C4-2B (cell line): ENCODE results near the gene PCLO.

Experiments
- CTCF ChIP-seq: fragments of 450-650 bp; conservative IDR thresholded peaks from 2 replicates; pipeline ENCODE4 v1.5.1; 2017; ENCODE audit warnings: mild to moderate bottlenecking
- ZFX ChIP-seq: fragments of 450-650 bp; IDR thresholded peaks from 2 replicates; pipeline ENCODE4 v1.6.1; 2017

- no peak for TF ChIP-seq CTCF
- no peak for TF ChIP-seq ZFX
Measured at GRCh38 chr7:83105063-83105462, 57.6 kb downstream of the PCLO start.
